Keratinocyte (primary cell): ENCODE measurements around the gene DNLZ. TPM values are rescaled to one million over a fixed set of nuclear protein-coding genes. Genes with fewer than 3 reads are reported as not detected.

Source experiments
- DNase-seq: peaks from one replicate; pipeline ENCODE4 v3.0.0-alpha.2; 2011; ENCODE audit warnings: low read depth, missing footprints, low spot score
- FAIRE-seq: peaks from 2 replicates; lab custom pipeline; 2011; peaks lifted over from hg19 to GRCh38; lab: Jason Lieb, UNC
- H2AFZ ChIP-seq: 2 replicates; pipeline ENCODE4 v1.6.0; 2012; ENCODE audit warnings: low read length, control low read depth, inconsistent platforms; ENCODE audit not compliant: control insufficient read depth
- H3K27ac ChIP-seq: 2 replicates; pipeline ENCODE4 v1.5.1; 2011; ENCODE audit warnings: low read length; ENCODE audit not compliant: control insufficient read depth, insufficient read depth
- H3K27me3 ChIP-seq: 3 replicates; pipeline ENCODE4 v1.6.0; 2011; ENCODE audit warnings: low read length; ENCODE audit not compliant: control insufficient read depth, insufficient read depth; ENCODE audit errors: extremely low read depth
- H3K36me3 ChIP-seq, 2 experiments: 2 replicates in 1 of 2; 3 replicates in 1 of 2; pipeline ENCODE4 v1.5.1; 2011; ENCODE audit warnings: low read length in 2 of 2, mild to moderate bottlenecking in 1 of 2; ENCODE audit not compliant: control insufficient read depth in 2 of 2, insufficient read depth in 2 of 2; ENCODE audit errors: extremely low read depth in 1 of 2
- H3K4me1 ChIP-seq: 3 replicates; pipeline ENCODE4 v1.5.1; 2011; ENCODE audit warnings: low read length; ENCODE audit not compliant: control insufficient read depth, insufficient read depth; ENCODE audit errors: extremely low read depth
- H3K4me2 ChIP-seq: 3 replicates; pipeline ENCODE4 v1.6.0; 2011; ENCODE audit warnings: low read depth, low read length; ENCODE audit not compliant: control insufficient read depth, insufficient read depth; ENCODE audit errors: extremely low read depth
- H3K4me3 ChIP-seq, 3 experiments: fragments of 200-600 bp in 1 of 3; sonication (generic) in 1 of 3; 2 replicates in 2 of 3; 3 replicates in 1 of 3; pipeline ENCODE4 v1.5.1; 2011 to 2016; ENCODE audit warnings: low read length in 3 of 3, mild to moderate bottlenecking in 3 of 3, control low read depth in 2 of 3, inconsistent platforms in 1 of 3, low read depth in 1 of 3, mixed read lengths in 1 of 3, mixed run types in 1 of 3, moderate library complexity in 1 of 3; ENCODE audit not compliant: control insufficient read depth in 2 of 3, insufficient read depth in 2 of 3; ENCODE audit errors: extremely low read depth in 1 of 3
- H3K79me2 ChIP-seq: 2 replicates; pipeline ENCODE4 v1.6.0; 2012; ENCODE audit warnings: low read length; ENCODE audit not compliant: control insufficient read depth, insufficient read depth
- H3K9ac ChIP-seq: 3 replicates; pipeline ENCODE4 v1.6.0; 2011; ENCODE audit warnings: low read length; ENCODE audit not compliant: control insufficient read depth, insufficient read depth; ENCODE audit errors: extremely low read depth
- H3K9me1 ChIP-seq: 3 replicates; pipeline ENCODE4 v1.6.0; 2011; ENCODE audit warnings: low read length; ENCODE audit not compliant: control insufficient read depth, insufficient read depth; ENCODE audit errors: extremely low read depth
- H3K9me3 ChIP-seq: 2 replicates; pipeline ENCODE4 v1.5.1; 2012; ENCODE audit warnings: low read depth, low read length; ENCODE audit not compliant: control insufficient read depth
- H4K20me1 ChIP-seq: 3 replicates; pipeline ENCODE4 v1.6.0; 2011; ENCODE audit warnings: low read length; ENCODE audit not compliant: control insufficient read depth, insufficient read depth; ENCODE audit errors: extremely low read depth
- CTCF ChIP-seq, 3 experiments: IDR thresholded peaks in 1 of 3; conservative IDR thresholded peaks in 1 of 3; optimal IDR thresholded peaks in 1 of 3; 2 replicates in 2 of 3; 3 replicates in 1 of 3; pipeline versions ENCODE3 to v1.5.1; 2011; ENCODE audit warnings: low read length in 3 of 3, mild to moderate bottlenecking in 3 of 3, moderate library complexity in 2 of 3, control low read depth in 1 of 3, inconsistent platforms in 1 of 3; ENCODE audit not compliant: insufficient read depth in 2 of 3; ENCODE audit errors: extremely low read depth in 1 of 3
- EZH2 ChIP-seq: IDR thresholded peaks from one replicate; pipeline ENCODE4 v1.6.1; 2012; ENCODE audit warnings: inconsistent platforms, mild to moderate bottlenecking, low read length, moderate library complexity
- dilution Hi-C: fragments of 300-500 bp; cut with MboI; formaldehyde crosslinking; loops from one replicate; pipeline ENCODE4 v1.7.0; 2020; ENCODE audit warnings: low sequenced_read_pairs; ENCODE audit not compliant: extremely low pct_ligation_motif_present
- polyA plus RNA-seq, 5 experiments: library from polyadenylated mRNA; depleted of rRNA in 3 of 5; stranded (reverse) in 3 of 5; stranded (forward) in 1 of 5; unstranded in 1 of 5; fragments of >200 nt; gene quantifications; 1 replicate in 1 of 5; 2 replicates in 3 of 5; 3 replicates in 1 of 5; pipeline versions ENCODE4 v1.2.1 to v1.2.3, GENCODE V29; 2011 to 2012; ENCODE audit warnings: missing spikeins in 2 of 5, low read depth in 1 of 5, low replicate concordance in 1 of 5

DNLZ gene
- polyA plus RNA-seq, 1 donor (not counting 4 experiments of a cell fraction or from before 2014, with no cell fraction given) = 6.7 TPM

- DNase-seq (no peak), FAIRE-seq (no peak)
- no peak overlapping the region for H3K27ac ChIP-seq
- H3K9me1 ChIP-seq = no peaks in the 10 kb centered on the region
- no peaks in the 10 kb centered on the region for H3K9me3 ChIP-seq
- H3K36me3 ChIP-seq = no peaks in the 10 kb centered on the region
- no peak overlapping the region for H2AFZ ChIP-seq
- no peak overlapping the region for H3K4me3 ChIP-seq
- no peak overlapping the region for H3K9ac ChIP-seq
- no peak overlapping the region for H3K4me2 ChIP-seq
- peaks cover 6% of the 10 kb centered on the region for H3K27me3 ChIP-seq
- dilution Hi-C loops = no loop called here
- no peaks in the 10 kb centered on the region for H3K79me2 ChIP-seq
- no peak for TF ChIP-seq EZH2
- no peak for TF ChIP-seq CTCF (optimal IDR thresholded peaks at IDR 0.05 in 1 of 3, IDR thresholded peaks at IDR 0.05 in 1 of 3, conservative IDR thresholded peaks at IDR 0.05 in 1 of 3; ENCODE audit: extremely low read depth in 1 of 3, insufficient read depth in 2 of 3, low read length in 3 of 3)
- H3K4me1 ChIP-seq = peaks cover 10% of the 10 kb centered on the region
- no peaks in the 10 kb centered on the region for H4K20me1 ChIP-seq
Measured at GRCh38 chr9:136329211-136329627, 34.3 kb downstream of the DNLZ start.

GRCh38 chr9:136328622-136329041, 34.9 kb downstream of the DNLZ start:
- H3K36me3 ChIP-seq = no peaks in the 10 kb centered on the region
- H3K9me1 ChIP-seq = no peaks in the 10 kb centered on the region
- peak overlapping the region; percentile 33 for H3K9ac ChIP-seq
- H3K27me3 ChIP-seq = peaks cover 7% of the 10 kb centered on the region
- H2AFZ ChIP-seq = no peak overlapping the region
- no peak overlapping the region for H3K27ac ChIP-seq
- H3K4me3 ChIP-seq = peak overlapping the region in 1 of 3 experiments; percentile 52
- peaks cover 13% of the 10 kb centered on the region for H3K4me1 ChIP-seq
- peak overlapping the region; percentile 84 for H3K4me2 ChIP-seq
- no peaks in the 10 kb centered on the region for H3K79me2 ChIP-seq
- DNase-seq (no peak), FAIRE-seq (no peak)
- no peaks in the 10 kb centered on the region for H3K9me3 ChIP-seq
- dilution Hi-C loops = no loop called here
- no peaks in the 10 kb centered on the region for H4K20me1 ChIP-seq
- TF ChIP-seq CTCF (optimal IDR thresholded peaks at IDR 0.05 in 1 of 3, IDR thresholded peaks at IDR 0.05 in 1 of 3, conservative IDR thresholded peaks at IDR 0.05 in 1 of 3; ENCODE audit: extremely low read depth in 1 of 3, insufficient read depth in 2 of 3, low read length in 3 of 3) (no peak), EZH2 (no peak)
